HepG2 (cell line): ENCODE data around the gene R3HDM1. TPM values are rescaled to one million over a fixed set of nuclear protein-coding genes. Genes with fewer than 3 reads are reported as not detected.

Experiments used
- ISX ChIP-seq: sonication (generic); formaldehyde crosslinking; conservative IDR thresholded peaks from 2 replicates; pipeline ENCODE4 v1.5.0; 2020; ENCODE audit warnings: missing genetic modification reagents
- KDM3A ChIP-seq: IDR thresholded peaks from 2 replicates; pipeline ENCODE4 v1.6.1; 2018; ENCODE audit warnings: low read depth, missing compliant biosample characterization
- MXD3 ChIP-seq: IDR thresholded peaks from 2 replicates; pipeline ENCODE4 v1.6.1; 2016; ENCODE audit warnings: mild to moderate bottlenecking, missing biosample characterization, missing genetic modification reagents
- PATZ1 ChIP-seq: sonication (generic); formaldehyde crosslinking; IDR thresholded peaks from 2 replicates; pipeline ENCODE4 v1.4.0; 2020; ENCODE audit warnings: missing genetic modification reagents
- RERE ChIP-seq: IDR thresholded peaks from 2 replicates; pipeline ENCODE4 v1.6.1; 2016; ENCODE audit warnings: low read depth, missing genetic modification reagents, missing compliant biosample characterization
- SMC3 ChIP-seq: IDR thresholded peaks from 2 replicates; pipeline ENCODE4 v1.6.1; 2011; ENCODE audit warnings: low read length, improper control_type of control experiment
- ZHX2 ChIP-seq, 2 experiments: sonication (generic) in 1 of 2; formaldehyde crosslinking in 1 of 2; IDR thresholded peaks; 2 replicates each; pipeline versions ENCODE4 v1.6.1 to v1.9.0; 2014 to 2022; ENCODE audit warnings: antibody characterized with exemption in 1 of 2, borderline replicate concordance in 1 of 2, inconsistent platforms in 1 of 2, low read depth in 1 of 2, missing genetic modification reagents in 1 of 2
- ZNF263 ChIP-seq: sonication (generic); formaldehyde crosslinking; IDR thresholded peaks from 2 replicates; pipeline ENCODE4 v1.4.0; 2020; ENCODE audit warnings: missing genetic modification reagents
- ZNF3 ChIP-seq: IDR thresholded peaks from 2 replicates; pipeline ENCODE4 v1.7.0; 2017; ENCODE audit warnings: inconsistent platforms
- ZNF567 ChIP-seq: sonication (generic); formaldehyde crosslinking; IDR thresholded peaks from 2 replicates; pipeline ENCODE4 v1.8.1; 2023; ENCODE audit warnings: mild to moderate bottlenecking, missing genetic modification reagents, borderline replicate concordance
- polyA plus RNA-seq, 8 experiments: library from polyadenylated mRNA; depleted of rRNA in 3 of 8; stranded (reverse) in 7 of 8; unstranded in 1 of 8; fragments of >200 nt; fragmentation: Illumina TruSeq in 4 of 8; extraction: Trizol in 4 of 8; gene quantifications; 2 replicates each; pipeline versions ENCODE4 v1.2.1 to v1.2.3, GENCODE V29; 2011 to 2016; ENCODE audit warnings: low read depth in 4 of 8, missing spikeins in 1 of 8, mixed read lengths in 1 of 8; ENCODE audit not compliant: insufficient read depth in 1 of 8
- total RNA-seq, 5 experiments: library from RNA; depleted of rRNA; stranded (reverse); fragments of >200 nt; fragmentation: Illumina TruSeq; extraction: Trizol; gene quantifications; 2 replicates each; pipeline ENCODE4 v1.2.3, GENCODE V29; 2016; ENCODE audit warnings: low read depth in 1 of 5
- TF ChIP-seq, protein P1 (sequence below): sonication (generic); formaldehyde crosslinking; IDR thresholded peaks from 2 replicates; pipeline ENCODE4 v1.5.0; 2020; ENCODE audit warnings: missing genetic modification reagents

Gene R3HDM1
- total and polyA plus RNA-seq, 2 of the 13 experiments (the other 11 are each of a cell fraction or from before 2014, with no cell fraction given) = 15.7 to 54.3 TPM

DNA sequence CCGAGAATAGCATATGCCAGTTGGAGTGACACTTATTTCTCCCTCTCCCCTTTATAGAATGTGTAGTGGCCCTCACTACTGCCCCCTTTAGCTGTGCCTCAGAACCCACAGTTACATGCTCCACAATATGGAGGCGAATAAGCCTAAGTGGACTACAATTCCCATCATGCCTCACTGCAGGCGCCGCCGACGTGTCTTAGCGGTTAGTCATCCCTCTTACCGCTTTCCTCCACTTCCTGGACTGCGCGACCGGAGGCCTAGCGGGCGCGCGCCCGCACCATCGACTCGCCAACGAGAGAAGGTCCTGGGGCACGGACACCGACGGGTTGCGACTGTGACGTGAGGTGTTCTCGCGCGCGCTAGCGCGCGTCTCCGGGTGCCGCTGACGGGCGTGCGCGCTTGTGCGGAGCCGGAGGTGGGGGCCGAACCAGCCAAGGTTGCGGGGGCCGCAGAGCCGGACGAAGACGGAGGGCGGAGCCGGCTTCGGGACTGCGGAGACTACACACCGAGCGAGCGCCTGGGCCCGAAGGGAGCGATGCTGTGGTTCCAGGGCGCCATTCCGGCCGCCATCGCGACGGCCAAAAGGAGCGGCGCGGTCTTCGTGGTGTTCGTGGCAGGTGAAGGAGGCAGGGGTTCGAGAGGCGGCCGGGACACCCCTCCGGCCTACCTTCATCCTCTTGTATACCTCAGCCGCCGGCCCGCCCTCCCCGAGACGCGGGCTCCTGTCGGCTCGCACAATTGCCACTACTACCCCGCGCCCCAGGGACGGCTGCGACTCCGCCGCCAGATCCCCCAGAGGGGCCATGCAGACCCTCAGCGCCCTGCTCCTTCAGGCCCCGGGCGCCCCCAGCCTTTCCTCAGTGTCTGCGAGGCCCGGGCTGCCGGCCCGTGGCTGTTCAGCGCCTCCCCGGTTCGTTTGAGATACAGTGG lies 210.4 kb downstream of the R3HDM1 start, which contains the start of gene UBXN4 (continued):
- TF ChIP-seq, protein P1, sequence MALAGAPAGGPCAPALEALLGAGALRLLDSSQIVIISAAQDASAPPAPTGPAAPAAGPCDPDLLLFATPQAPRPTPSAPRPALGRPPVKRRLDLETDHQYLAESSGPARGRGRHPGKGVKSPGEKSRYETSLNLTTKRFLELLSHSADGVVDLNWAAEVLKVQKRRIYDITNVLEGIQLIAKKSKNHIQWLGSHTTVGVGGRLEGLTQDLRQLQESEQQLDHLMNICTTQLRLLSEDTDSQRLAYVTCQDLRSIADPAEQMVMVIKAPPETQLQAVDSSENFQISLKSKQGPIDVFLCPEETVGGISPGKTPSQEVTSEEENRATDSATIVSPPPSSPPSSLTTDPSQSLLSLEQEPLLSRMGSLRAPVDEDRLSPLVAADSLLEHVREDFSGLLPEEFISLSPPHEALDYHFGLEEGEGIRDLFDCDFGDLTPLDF (CRISPR knock-in tag) = peak; percentile 81
- TF ChIP-seq MXD3 (CRISPR knock-in tag) = no peak; the same call in 1 of the 2 replicates
- TF ChIP-seq KDM3A (CRISPR knock-in tag) = peak; percentile 63; the same call in 1 of the 2 replicates
- peak; percentile 76 for TF ChIP-seq ZNF263
- TF ChIP-seq ISX (CRISPR knock-in tag) = no peak; the same call in 1 of the 2 replicates
- TF ChIP-seq ZHX2 (IDR thresholded peaks at IDR 0.05; ENCODE audit: low read depth) = peak; percentile 92
- 0 out of 2 replicates have a peak, but pooled peaks have one; percentile 33 for TF ChIP-seq ZHX2 (CRISPR knock-in tag; IDR thresholded peaks at IDR 0.05; ENCODE audit: borderline replicate concordance)
- TF ChIP-seq ZNF567 (CRISPR knock-in tag) = no peak
- TF ChIP-seq ZNF3 (CRISPR knock-in tag) = no peak
- peak; percentile 99 for TF ChIP-seq PATZ1 (CRISPR knock-in tag)
- TF ChIP-seq RERE = no peak; the same call in 1 of the 2 replicates
- TF ChIP-seq SMC3 = no peak
